Left ventricle myocardium inferior (tissue), 1 donor: ENCODE data around the gene OR10A3. TPM values are rescaled to one million over a fixed set of nuclear protein-coding genes. Genes with fewer than 3 reads are reported as not detected.

Experiments
- DNase-seq: peaks from one replicate; pipeline ENCODE4 v3.0.0-alpha.2; 2020
- H3K27ac ChIP-seq: fragments of 200-600 bp; replicated peaks from 2 replicates; pipeline ENCODE4 v1.8.0; 2021
- H3K27me3 ChIP-seq: fragments of 200-600 bp; 2 replicates; pipeline ENCODE4 v1.8.0; 2021; ENCODE audit warnings: low read depth
- H3K36me3 ChIP-seq: fragments of 200-600 bp; 2 replicates; pipeline ENCODE4 v1.8.0; 2021
- H3K4me1 ChIP-seq: fragments of 200-600 bp; 2 replicates; pipeline ENCODE4 v1.8.0; 2021
- H3K4me3 ChIP-seq: fragments of 200-600 bp; 2 replicates; pipeline ENCODE4 v1.8.0; 2021; ENCODE audit warnings: mild to moderate bottlenecking, moderate library complexity
- H3K9me3 ChIP-seq: fragments of 200-600 bp; replicated peaks from 2 replicates; pipeline ENCODE4 v1.8.0; 2021
- CTCF ChIP-seq: fragments of 200-600 bp; IDR thresholded peaks from 2 replicates; pipeline ENCODE4 v1.8.0; 2021; ENCODE audit warnings: antibody characterized with exemption, mild to moderate bottlenecking, borderline replicate concordance
- intact Hi-C: fragments of 100-400 bp; cut with micrococcal nuclease; formaldehyde crosslinking; loops from one replicate; pipeline ENCODE4 v1.11.0; 2022
- total RNA-seq: library from RNA; stranded (reverse); fragmentation: NEBNext Ultra II Directional; extraction: Animal tissue kit (Norgen Biotek cat#: 25700); gene quantifications from one replicate; pipeline ENCODE4 v1.2.1, GENCODE V29; 2021
- donor health status: DM: no; HTN: yes; CAD: no; lungs with severe emphysema.

Gene OR10A3
- total RNA-seq, 1 donor from 2014 or later, result not detected

GRCh38 chr11:7892840-7893254 is 48.7 kb downstream of the OR10A3 start:
- intact Hi-C loops, result no loop called here
- peaks cover 6% of the 10 kb centered on the region for H3K4me1 ChIP-seq
- H3K27me3 ChIP-seq, result no peaks in the 10 kb centered on the region
- DNase-seq, result no peak
- H3K4me3 ChIP-seq, result no peak overlapping the region
- H3K27ac ChIP-seq, result no peak overlapping the region
- no peaks in the 10 kb centered on the region for H3K9me3 ChIP-seq
- peak; percentile 77 for TF ChIP-seq CTCF
- no peaks in the 10 kb centered on the region for H3K36me3 ChIP-seq

DNA sequence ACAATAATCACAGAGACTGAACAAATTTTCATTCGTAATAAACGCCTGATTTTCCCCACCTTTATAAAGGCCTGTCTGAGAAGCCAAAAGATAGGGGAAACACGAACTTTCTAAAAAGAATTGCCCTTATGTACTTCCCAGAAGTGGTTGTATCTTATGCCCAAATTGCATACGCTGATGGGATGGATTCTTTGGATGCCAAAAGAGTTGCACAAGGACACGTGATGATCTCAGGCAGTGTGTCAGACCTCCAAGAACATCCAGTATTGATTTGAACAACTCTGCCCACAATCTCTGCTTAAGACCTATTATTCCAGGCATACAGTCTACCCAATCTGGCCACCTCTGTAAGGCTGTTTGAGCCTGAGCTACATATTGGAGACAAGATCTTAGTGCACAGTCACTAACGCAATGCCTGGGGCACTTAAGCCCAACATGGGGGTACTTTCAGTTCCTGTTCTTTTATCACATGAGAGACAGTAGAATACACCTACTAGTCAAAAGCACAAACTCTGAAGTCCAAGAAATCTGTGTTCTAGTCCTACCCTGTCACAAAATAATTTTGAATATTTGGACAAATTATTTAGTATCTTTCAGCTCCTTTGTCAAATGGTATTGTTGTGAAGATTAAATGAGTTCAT is 49.3 kb downstream of the OR10A3 start:
- no peaks in the 10 kb centered on the region for H3K9me3 ChIP-seq
- H3K4me1 ChIP-seq, result peaks cover 6% of the 10 kb centered on the region
- no peak for TF ChIP-seq CTCF
- no peak for DNase-seq
- H3K27ac ChIP-seq, result no peak overlapping the region
- H3K27me3 ChIP-seq, result no peaks in the 10 kb centered on the region
- intact Hi-C loops, result no loop called here
- no peak overlapping the region for H3K4me3 ChIP-seq
- H3K36me3 ChIP-seq, result no peaks in the 10 kb centered on the region

GRCh38 chr11:7890417-7891172 is 50.9 kb downstream of the OR10A3 start:
- Histone ChIP-seq H3K27ac (no peak overlapping the region), H3K36me3 (no peaks in the 10 kb centered on the region), H3K9me3 (no peaks in the 10 kb centered on the region), H3K4me3 (no peak overlapping the region), H3K4me1 (peaks cover 6% of the 10 kb centered on the region), H3K27me3 (no peaks in the 10 kb centered on the region)
- intact Hi-C loops, result no loop called here
- TF ChIP-seq CTCF, result no peak
- DNase-seq, result no peak

DNA sequence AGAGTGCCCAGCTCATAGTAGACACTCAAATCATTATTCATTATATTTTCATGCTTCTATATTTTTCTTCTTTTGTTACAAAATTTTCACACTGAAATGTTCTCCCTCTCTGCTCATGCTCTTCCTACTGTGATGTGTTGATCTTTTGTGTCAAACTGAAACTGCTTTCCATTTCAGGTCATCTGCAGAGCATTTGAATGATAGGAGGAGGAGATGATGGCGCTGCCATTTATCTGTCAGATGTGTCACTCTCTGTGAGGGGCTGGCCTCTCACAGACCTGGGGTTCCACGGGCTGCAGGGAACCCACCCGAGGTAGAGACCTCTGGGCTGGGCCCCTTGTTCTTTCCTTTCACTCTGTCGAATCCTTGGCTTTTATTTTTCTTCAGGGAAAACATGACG is 51.5 kb downstream of the OR10A3 start:
- intact Hi-C loops, result no loop called here
- Histone ChIP-seq H3K9me3 (no peaks in the 10 kb centered on the region), H3K27me3 (no peaks in the 10 kb centered on the region)

More for the DNA sequence above, 51.5 kb downstream of the OR10A3 start:
- DNase-seq, result no peak
- TF ChIP-seq CTCF, result no peak
- peaks cover 6% of the 10 kb centered on the region for H3K4me1 ChIP-seq
- no peak overlapping the region for H3K27ac ChIP-seq
- H3K36me3 ChIP-seq, result no peaks in the 10 kb centered on the region
- H3K4me3 ChIP-seq, result no peak overlapping the region

Other genes with a start within 250 kb of the OR10A3 start
- not detected for gene OVCH2, start 235.2 kb downstream of the OR10A3 start, total RNA-seq
- gene OR5P2, start 144.8 kb downstream of the OR10A3 start, total RNA-seq, result not detected
- not detected for gene OR5P3, start 110.9 kb downstream of the OR10A3 start, total RNA-seq
- not detected for gene OR10A6, start 10.4 kb downstream of the OR10A3 start, total RNA-seq
- not detected for gene NLRP10, start 23.7 kb upstream of the OR10A3 start, total RNA-seq
- gene EIF3F, start 45.6 kb upstream of the OR10A3 start, total RNA-seq, result 151 TPM
- 22.8 TPM for gene TUB, start 139.5 kb upstream of the OR10A3 start, total RNA-seq
- gene RIC3, start 227.3 kb upstream of the OR10A3 start, total RNA-seq, result 12.9 TPM